Sigmoid colon (tissue), 7 donors: ENCODE results near the gene PTPRB. TPM values are rescaled to one million over a fixed set of nuclear protein-coding genes. Genes with fewer than 3 reads are reported as not detected.

Source experiments
- DNase-seq: peaks from one replicate; pipeline ENCODE4 v3.0.0-alpha.2; 2019
- H3K27ac ChIP-seq, 4 donors: fragments of 200-600 bp; sonication (generic); one replicate each; pipeline ENCODE4 v1.5.1; 2016 to 2019; ENCODE audit warnings: mild to moderate bottlenecking in 1 of 4
- H3K27me3 ChIP-seq, 3 donors: fragments of 200-600 bp; sonication (generic); one replicate each; pipeline ENCODE4 v1.5.1; 2019; ENCODE audit warnings: mild to moderate bottlenecking in 1 of 3
- H3K36me3 ChIP-seq, 4 donors: fragments of 200-600 bp; sonication (generic); one replicate each; pipeline ENCODE4 v1.5.1; 2016 to 2019
- H3K4me1 ChIP-seq, 4 donors: fragments of 200-600 bp; sonication (generic); one replicate each; pipeline ENCODE4 v1.5.1; 2017 to 2019
- H3K4me3 ChIP-seq, 4 donors: fragments of 200-600 bp; sonication (generic); one replicate each; pipeline ENCODE4 v1.5.1; 2017 to 2019; ENCODE audit warnings: mild to moderate bottlenecking in 2 of 4, moderate library complexity in 1 of 4
- H3K9me3 ChIP-seq, 4 donors: fragments of 200-600 bp in 3 of 4; sonication (generic) in 3 of 4; one replicate each; pipeline versions ENCODE4 v1.5.1 to v1.6.1; 2013 to 2019
- EP300 ChIP-seq, 4 donors: sonication (generic); formaldehyde crosslinking; IDR thresholded peaks; one replicate each; pipeline ENCODE4 v1.6.1; 2017; ENCODE audit warnings: antibody characterized with exemption in 4 of 4
- POLR2A ChIP-seq, 2 donors: fragments of 450-650 bp; IDR thresholded peaks; one replicate each; pipeline ENCODE4 v1.6.1; 2016; ENCODE audit warnings: antibody characterized with exemption in 2 of 2, mild to moderate bottlenecking in 2 of 2, moderate library complexity in 2 of 2
- POLR2AphosphoS5 ChIP-seq, 4 donors: sonication (generic); formaldehyde crosslinking; IDR thresholded peaks; one replicate each; pipeline ENCODE4 v1.6.1; 2017; ENCODE audit warnings: antibody characterized with exemption in 4 of 4
- WGBS, 2 donors: extraction: QIAGEN DNeasy Blood & Tissue Kit; methylation state at CpG; one replicate each; pipeline ENCODE4 v1.1.7; 2013; 5-methylcytosine and 5-hydroxymethylcytosine counted together
- intact Hi-C: fragments of 100-400 bp; cut with DNase I; formaldehyde crosslinking; loops from one replicate; pipeline ENCODE4 v1.15.1; 2023
- polyA plus RNA-seq, 3 donors: library from polyadenylated mRNA; stranded (reverse); fragments of 200-250 nt; gene quantifications; one replicate each; pipeline ENCODE4 v1.2.3, GENCODE V29; 2013
- total RNA-seq, 4 donors: library from RNA; depleted of rRNA; stranded (reverse); fragments of >200 nt; gene quantifications; one replicate each; pipeline ENCODE4 v1.1.0, GENCODE V29; 2016
- TF ChIP-seq, protein P1 (sequence below), 4 experiments: fragments of 450-650 bp in 3 of 4; fragments of 200-600 bp in 1 of 4; IDR thresholded peaks; one replicate each; pipeline ENCODE4 v1.5.1; 2016 to 2019; ENCODE audit warnings: antibody characterized with exemption in 4 of 4, mild to moderate bottlenecking in 3 of 4, moderate library complexity in 2 of 4
- donor health status: healthy with polysubstance abuse.
- donor health status: Bipolar disorder and iron deficiency.
- donor health status: healthy.

PTPRB gene
- total and polyA plus RNA-seq, 7 donors, result 1.6 to 31.9 (median 15.8) TPM

DNA sequence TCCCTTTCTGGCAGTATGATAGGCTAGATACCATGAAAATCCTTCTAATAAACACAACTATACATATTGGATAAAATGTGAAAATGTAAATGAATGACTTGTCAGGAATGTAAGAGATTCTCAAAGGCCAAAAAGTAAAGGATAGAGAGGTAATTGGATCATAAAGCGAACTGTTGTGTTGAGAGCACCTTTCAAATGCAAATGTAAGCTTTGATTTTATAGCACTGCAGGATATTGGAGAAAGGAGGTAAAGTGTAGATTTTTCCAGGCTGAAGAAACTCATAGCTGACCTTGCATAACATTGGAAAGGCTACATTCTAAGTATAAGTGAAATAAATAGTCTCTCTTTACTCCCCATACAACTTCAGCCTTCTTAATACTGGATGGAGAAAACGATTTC lies 54.0 kb downstream of the PTPRB start:
- no peak for DNase-seq
- Histone ChIP-seq H3K27me3 (no peaks in the 10 kb centered on the region), H3K9me3 (no peaks in the 10 kb centered on the region), H3K4me3 (no peak overlapping the region), H3K27ac (no peak overlapping the region), H3K4me1 (no peaks in the 10 kb centered on the region), H3K36me3 (no peaks in the 10 kb centered on the region)
- intact Hi-C loops, result no loop called here
- no peak for TF ChIP-seq POLR2AphosphoS5 (IDR thresholded peaks at IDR 0.05)
- no peak for TF ChIP-seq POLR2A (IDR thresholded peaks at IDR 0.05)
- TF ChIP-seq EP300 (IDR thresholded peaks at IDR 0.05), result no peak
- TF ChIP-seq, protein P1, sequence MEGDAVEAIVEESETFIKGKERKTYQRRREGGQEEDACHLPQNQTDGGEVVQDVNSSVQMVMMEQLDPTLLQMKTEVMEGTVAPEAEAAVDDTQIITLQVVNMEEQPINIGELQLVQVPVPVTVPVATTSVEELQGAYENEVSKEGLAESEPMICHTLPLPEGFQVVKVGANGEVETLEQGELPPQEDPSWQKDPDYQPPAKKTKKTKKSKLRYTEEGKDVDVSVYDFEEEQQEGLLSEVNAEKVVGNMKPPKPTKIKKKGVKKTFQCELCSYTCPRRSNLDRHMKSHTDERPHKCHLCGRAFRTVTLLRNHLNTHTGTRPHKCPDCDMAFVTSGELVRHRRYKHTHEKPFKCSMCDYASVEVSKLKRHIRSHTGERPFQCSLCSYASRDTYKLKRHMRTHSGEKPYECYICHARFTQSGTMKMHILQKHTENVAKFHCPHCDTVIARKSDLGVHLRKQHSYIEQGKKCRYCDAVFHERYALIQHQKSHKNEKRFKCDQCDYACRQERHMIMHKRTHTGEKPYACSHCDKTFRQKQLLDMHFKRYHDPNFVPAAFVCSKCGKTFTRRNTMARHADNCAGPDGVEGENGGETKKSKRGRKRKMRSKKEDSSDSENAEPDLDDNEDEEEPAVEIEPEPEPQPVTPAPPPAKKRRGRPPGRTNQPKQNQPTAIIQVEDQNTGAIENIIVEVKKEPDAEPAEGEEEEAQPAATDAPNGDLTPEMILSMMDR (IDR thresholded peaks at IDR 0.05), result no peak
- 89 to 90% methylated on average over 2 of the region's 2 CpGs for WGBS, 2 donors

DNA sequence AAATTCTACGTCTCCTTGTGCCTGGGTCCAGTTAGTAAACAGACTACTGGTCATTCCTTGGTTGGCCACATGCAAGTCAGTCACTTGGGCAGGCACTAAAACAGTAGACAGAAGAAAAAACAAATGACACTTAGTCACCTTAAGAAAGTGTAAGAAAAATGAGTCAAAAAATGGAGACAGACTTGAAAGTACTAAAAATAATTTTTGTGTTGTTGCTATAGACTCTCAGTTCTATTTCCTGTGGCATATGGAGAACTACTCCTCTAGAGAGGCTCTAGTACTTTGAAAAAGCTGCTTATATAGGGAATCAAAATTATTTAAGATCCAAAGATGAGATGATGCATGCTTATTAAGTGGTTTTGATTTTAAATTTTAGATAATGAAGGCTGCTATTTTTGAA lies 56.0 kb downstream of the PTPRB start:
- H3K4me3 ChIP-seq, result no peak overlapping the region
- intact Hi-C loops, result no loop called here
- peaks cover 0 to 3% (median 0%) of the 10 kb centered on the region in 4 donors for H3K4me1 ChIP-seq
- no peak for TF ChIP-seq POLR2AphosphoS5 (IDR thresholded peaks at IDR 0.05)
- no peak for TF ChIP-seq POLR2A (IDR thresholded peaks at IDR 0.05)
- TF ChIP-seq, protein P1 (IDR thresholded peaks at IDR 0.05), result no peak
- TF ChIP-seq EP300 (IDR thresholded peaks at IDR 0.05), result no peak
- no peaks in the 10 kb centered on the region for H3K36me3 ChIP-seq
- 79 to 93% methylated on average over 1 of the region's 1 CpG for WGBS, 2 donors
- H3K27ac ChIP-seq, result no peak overlapping the region
- DNase-seq, result no peak
- H3K9me3 ChIP-seq, result no peaks in the 10 kb centered on the region
- no peaks in the 10 kb centered on the region for H3K27me3 ChIP-seq

DNA sequence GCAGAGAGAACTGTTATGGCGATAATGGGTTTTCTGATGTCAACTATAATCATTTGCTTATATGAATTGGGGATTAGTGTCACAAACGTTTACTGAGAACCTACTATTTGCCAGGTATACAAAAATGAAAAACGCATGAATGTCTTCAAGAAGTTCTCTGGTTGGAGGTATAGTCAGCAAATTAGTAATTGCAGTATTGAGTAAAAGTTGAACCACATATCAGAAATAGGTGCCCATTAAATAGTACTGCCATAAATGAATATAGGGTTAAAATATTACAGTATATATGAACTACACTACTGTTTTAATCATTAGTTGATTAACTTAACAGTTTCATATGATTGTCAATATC lies 60.0 kb downstream of the PTPRB start:
- DNase-seq, result no peak
- H3K27ac ChIP-seq, result no peak overlapping the region
- H3K4me3 ChIP-seq, result no peak overlapping the region
- no peaks in the 10 kb centered on the region for H3K9me3 ChIP-seq
- H3K27me3 ChIP-seq, result peaks cover 0 to 4% (median 0%) of the 10 kb centered on the region in 3 donors
- TF ChIP-seq, protein P1 (IDR thresholded peaks at IDR 0.05), result no peak
- TF ChIP-seq POLR2A (IDR thresholded peaks at IDR 0.05) (no peak), EP300 (IDR thresholded peaks at IDR 0.05) (no peak), POLR2AphosphoS5 (IDR thresholded peaks at IDR 0.05) (no peak)
- H3K36me3 ChIP-seq, result no peaks in the 10 kb centered on the region
- intact Hi-C loops, result loop anchor here (1.0 to 5.0 kb wide), 3 partner anchors 215 to 698 kb away; no protein-coding TSS in a partner anchor
- 34 to 36% methylated on average over 3 of the region's 3 CpGs for WGBS, 2 donors
- H3K4me1 ChIP-seq, result peaks cover 0 to 4% (median 2%) of the 10 kb centered on the region in 4 donors

DNA sequence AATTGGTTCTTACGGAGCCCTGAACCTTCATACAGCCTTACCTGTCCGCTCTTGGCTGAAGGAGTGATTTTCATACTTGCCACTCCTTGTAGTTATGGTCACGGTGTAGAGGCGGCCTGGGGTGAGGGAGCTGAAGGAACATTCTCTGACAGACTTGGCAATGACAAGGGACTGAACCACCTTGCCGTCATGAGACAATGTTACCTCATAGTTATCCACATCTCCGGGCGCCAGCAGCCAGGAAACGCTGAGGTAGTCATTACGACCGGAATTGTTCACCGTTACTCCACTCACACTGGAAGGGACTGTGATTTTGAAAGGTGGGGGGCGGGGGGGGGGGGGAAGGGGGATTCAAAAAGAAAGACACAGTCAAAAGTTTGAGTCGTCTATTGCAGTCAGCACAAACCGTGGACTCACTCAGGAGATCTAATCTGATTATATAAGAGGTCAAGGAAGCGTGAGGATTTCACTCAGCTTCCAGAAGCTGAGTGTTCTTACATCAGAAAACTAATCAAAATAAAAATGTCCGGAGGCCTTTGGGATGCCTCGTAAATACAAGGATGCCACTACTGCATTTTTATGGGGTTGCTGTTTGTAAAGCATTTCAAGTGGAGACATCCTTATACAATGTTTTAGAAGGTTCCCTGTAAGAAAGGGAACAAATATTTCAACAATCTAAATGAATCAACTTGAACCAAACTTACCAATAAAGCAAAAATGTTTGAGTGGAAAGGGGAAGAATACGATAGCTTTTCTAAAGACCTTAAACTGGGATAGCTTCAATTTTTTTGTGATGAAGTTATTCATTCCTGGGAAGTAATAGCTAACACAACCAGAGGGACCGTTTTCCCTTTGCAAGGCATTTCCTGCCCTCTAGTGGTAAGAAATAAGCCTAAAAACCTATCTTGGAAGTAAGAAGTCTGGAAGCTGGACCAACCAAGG lies 60.6 kb downstream of the PTPRB start:
- Histone ChIP-seq H3K9me3 (no peaks in the 10 kb centered on the region), H3K4me1 (peaks cover 0 to 10% (median 8%) of the 10 kb centered on the region in 4 donors), H3K27me3 (peaks cover 0 to 4% (median 0%) of the 10 kb centered on the region in 3 donors), H3K4me3 (no peak overlapping the region), H3K36me3 (no peaks in the 10 kb centered on the region), H3K27ac (no peak overlapping the region)
- DNase-seq, result no peak
- WGBS, 2 donors, result 70 to 73% methylated on average over 19 of the region's 19 CpGs
- intact Hi-C loops, result loop anchor here (1.0 to 5.0 kb wide), 3 partner anchors 214 to 697 kb away; no protein-coding TSS in a partner anchor
- TF ChIP-seq POLR2A (IDR thresholded peaks at IDR 0.05), result no peak
- TF ChIP-seq, protein P1 (IDR thresholded peaks at IDR 0.05), result peak; percentile 32 to 72 (median 68)
